Amygdala (tissue), 56 donors: ENCODE measurements around the gene TESK2.
A peak's percentile ranks its signal among the peaks of the same experiment; 100 is the strongest.

Source experiments
- DNase-seq, 56 donors: peaks; one replicate each; lab custom pipeline; 2025; lab: John Stamatoyannopoulos, UW

TESK2 gene

GRCh38 chr1:45381243-45381642 is 109.7 kb downstream of the TESK2 start:
- no peak for DNase-seq

GRCh38 chr1:45380730-45381129 is 110.2 kb downstream of the TESK2 start:
- no peak for DNase-seq

- DNase-seq, result no peak
Measured at GRCh38 chr1:45380125-45380524, 110.8 kb downstream of the TESK2 start.

- no peak for DNase-seq
Measured at GRCh38 chr1:45379524-45379923, 111.4 kb downstream of the TESK2 start.

GRCh38 chr1:45378184-45378583 is 112.8 kb downstream of the TESK2 start:
- no peak for DNase-seq

- DNase-seq, result peak in 1 of 56 donors; percentile 20
Measured at GRCh38 chr1:45375104-45376090, 115.6 kb downstream of the TESK2 start.

- no peak for DNase-seq
Measured at GRCh38 chr1:45373573-45373972, 117.4 kb downstream of the TESK2 start.

GRCh38 chr1:45370575-45370974 is 120.4 kb downstream of the TESK2 start:
- DNase-seq, result no peak

GRCh38 chr1:45365051-45365450 is 125.9 kb downstream of the TESK2 start:
- DNase-seq, result peak in 13 of 56 donors; percentile 3 to 39 (median 25)

- DNase-seq, result no peak
Measured at GRCh38 chr1:45364294-45364693, 126.7 kb downstream of the TESK2 start.

- peak in 13 of 56 donors; percentile 5 to 42 (median 17) for DNase-seq
Measured at GRCh38 chr1:45360981-45361380, 130.0 kb downstream of the TESK2 start.

GRCh38 chr1:45359882-45360513 is 131.0 kb downstream of the TESK2 start:
- peak in 38 of 56 donors; percentile 6 to 84 (median 32) for DNase-seq

GRCh38 chr1:45356186-45356585 is 134.8 kb downstream of the TESK2 start:
- DNase-seq, result no peak

- DNase-seq, result no peak
Measured at GRCh38 chr1:45355683-45356082, 135.3 kb downstream of the TESK2 start.

GRCh38 chr1:45354838-45355237 is 136.1 kb downstream of the TESK2 start:
- no peak for DNase-seq

- DNase-seq, result peak in 6 of 56 donors; percentile 6 to 44 (median 24)
Measured at GRCh38 chr1:45353685-45354084, 137.3 kb downstream of the TESK2 start.

- no peak for DNase-seq
Measured at GRCh38 chr1:45351508-45351907, 139.5 kb downstream of the TESK2 start.

- peak in 4 of 56 donors; percentile 6 to 28 (median 12) for DNase-seq
Measured at GRCh38 chr1:45348966-45349677, 141.8 kb downstream of the TESK2 start.

- no peak for DNase-seq
Measured at GRCh38 chr1:45348609-45348965, 142.4 kb downstream of the TESK2 start.

GRCh38 chr1:45348020-45348419 is 142.9 kb downstream of the TESK2 start:
- no peak for DNase-seq

- no peak for DNase-seq
Measured at GRCh38 chr1:45346473-45346872, 144.5 kb downstream of the TESK2 start.
